Measurements from ENCODE around the gene UBE2R2.

GRCh38 chr9:33908114-33908513 lies 91.2 kb downstream of the UBE2R2 start:
- TF ChIP-seq CTCF (IDR thresholded peaks at IDR 0.05; ENCODE audit: borderline replicate concordance, extremely low read depth, low read length, poor library complexity, severe bottlenecking): no peak
- TF ChIP-seq EZH2 (IDR thresholded peaks at IDR 0.05; ENCODE audit: borderline replicate concordance, low read depth, low read length, severe bottlenecking): no peak
